Measurements from ENCODE around the gene RHOU.

DNA sequence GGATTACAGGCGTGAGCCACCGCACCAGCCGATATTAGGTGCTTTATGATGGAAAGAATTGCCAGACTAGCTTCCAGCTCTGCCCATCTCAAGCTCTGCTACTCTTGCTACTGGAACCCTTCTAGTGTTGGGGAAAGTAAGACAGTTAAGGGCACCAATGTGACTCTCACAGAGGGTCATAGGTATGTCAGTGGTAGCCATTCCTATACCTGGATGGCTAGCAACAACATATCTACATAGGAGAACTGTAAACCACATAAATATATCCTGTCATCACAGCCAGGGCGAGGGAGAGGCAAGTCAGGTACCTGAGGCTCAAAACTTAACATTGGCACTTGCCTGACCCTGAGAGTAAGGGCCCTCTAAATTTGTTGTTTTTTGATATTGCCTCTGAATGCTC, 1.7 kb upstream of the RHOU start:
- TF ChIP-seq, protein P1, sequence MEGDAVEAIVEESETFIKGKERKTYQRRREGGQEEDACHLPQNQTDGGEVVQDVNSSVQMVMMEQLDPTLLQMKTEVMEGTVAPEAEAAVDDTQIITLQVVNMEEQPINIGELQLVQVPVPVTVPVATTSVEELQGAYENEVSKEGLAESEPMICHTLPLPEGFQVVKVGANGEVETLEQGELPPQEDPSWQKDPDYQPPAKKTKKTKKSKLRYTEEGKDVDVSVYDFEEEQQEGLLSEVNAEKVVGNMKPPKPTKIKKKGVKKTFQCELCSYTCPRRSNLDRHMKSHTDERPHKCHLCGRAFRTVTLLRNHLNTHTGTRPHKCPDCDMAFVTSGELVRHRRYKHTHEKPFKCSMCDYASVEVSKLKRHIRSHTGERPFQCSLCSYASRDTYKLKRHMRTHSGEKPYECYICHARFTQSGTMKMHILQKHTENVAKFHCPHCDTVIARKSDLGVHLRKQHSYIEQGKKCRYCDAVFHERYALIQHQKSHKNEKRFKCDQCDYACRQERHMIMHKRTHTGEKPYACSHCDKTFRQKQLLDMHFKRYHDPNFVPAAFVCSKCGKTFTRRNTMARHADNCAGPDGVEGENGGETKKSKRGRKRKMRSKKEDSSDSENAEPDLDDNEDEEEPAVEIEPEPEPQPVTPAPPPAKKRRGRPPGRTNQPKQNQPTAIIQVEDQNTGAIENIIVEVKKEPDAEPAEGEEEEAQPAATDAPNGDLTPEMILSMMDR (IDR thresholded peaks at IDR 0.05) = no peak
- no peak for TF ChIP-seq POLR2A (IDR thresholded peaks at IDR 0.05)
